ENCODE results near the gene ANKDD1B. TPM values are rescaled to one million over a fixed set of nuclear protein-coding genes. Genes with fewer than 3 reads are reported as not detected.

The ANKDD1B gene
- total and polyA plus RNA-seq, 3 donors from 2014 or later: 1.2 to 8.1 (median 1.3) TPM

GRCh38 chr5:75614176-75614575, 2.9 kb downstream of the ANKDD1B start:
- intact Hi-C loops (cut with DNase I; ENCODE audit: low total_unique reads): no loop called here
- DNase-seq: no peak
- no peaks in the 10 kb centered on the region for H3K9me3 ChIP-seq
- WGBS, 2 donors: 100% methylated on average over 1 of the region's 1 CpG
- H3K27me3 ChIP-seq: no peaks in the 10 kb centered on the region
- no peak overlapping the region for H3K27ac ChIP-seq
- H3K36me3 ChIP-seq (ENCODE audit: low read depth, missing control alignments): no peaks in the 10 kb centered on the region
- no peak overlapping the region for H3K4me3 ChIP-seq
- TF ChIP-seq CTCF (IDR thresholded peaks at IDR 0.05) (no peak), POLR2A (IDR thresholded peaks at IDR 0.05) (no peak)
- H3K4me1 ChIP-seq: peaks cover 19% of the 10 kb centered on the region

DNA sequence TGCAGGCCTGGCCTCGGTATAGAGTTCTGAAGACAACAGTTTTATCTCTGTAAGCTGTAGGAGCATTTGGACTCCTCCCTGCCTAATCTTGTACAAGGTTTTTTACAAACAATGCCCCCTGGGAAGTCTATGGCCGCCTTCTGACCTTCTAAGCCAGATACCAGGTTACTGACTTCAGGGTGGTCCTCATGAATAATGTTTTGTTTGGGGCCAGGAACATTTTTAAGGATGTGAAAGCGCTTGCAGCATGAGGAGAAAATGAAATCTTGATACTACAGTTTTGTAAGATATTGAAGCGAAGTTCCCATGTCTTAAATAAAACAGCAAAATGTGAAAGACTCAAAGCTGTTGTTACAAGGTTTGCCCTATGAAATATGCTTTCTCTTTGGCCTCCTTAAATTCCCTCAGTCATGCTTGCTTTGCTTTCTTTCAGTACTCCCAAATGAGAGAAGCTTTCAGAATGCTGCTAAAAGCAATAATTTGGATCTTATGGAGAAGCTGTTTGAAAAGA, 5.2 kb downstream of the ANKDD1B start:
- TF ChIP-seq POLR2A (IDR thresholded peaks at IDR 0.05) (no peak), CTCF (IDR thresholded peaks at IDR 0.05) (no peak)
- Histone ChIP-seq H3K27ac (peak overlapping the region in 1 of 2 donors; percentile 66), H3K36me3 (ENCODE audit: low read depth, missing control alignments) (no peaks in the 10 kb centered on the region), H3K4me3 (no peak overlapping the region), H3K9me3 (no peaks in the 10 kb centered on the region), H3K27me3 (no peaks in the 10 kb centered on the region), H3K4me1 (peaks cover 15% of the 10 kb centered on the region)
- intact Hi-C loops (cut with DNase I; ENCODE audit: low total_unique reads): no loop called here
- WGBS, 2 donors: 36 to 45% methylated on average over 4 of the region's 4 CpGs
- DNase-seq: peak; percentile 19

DNA sequence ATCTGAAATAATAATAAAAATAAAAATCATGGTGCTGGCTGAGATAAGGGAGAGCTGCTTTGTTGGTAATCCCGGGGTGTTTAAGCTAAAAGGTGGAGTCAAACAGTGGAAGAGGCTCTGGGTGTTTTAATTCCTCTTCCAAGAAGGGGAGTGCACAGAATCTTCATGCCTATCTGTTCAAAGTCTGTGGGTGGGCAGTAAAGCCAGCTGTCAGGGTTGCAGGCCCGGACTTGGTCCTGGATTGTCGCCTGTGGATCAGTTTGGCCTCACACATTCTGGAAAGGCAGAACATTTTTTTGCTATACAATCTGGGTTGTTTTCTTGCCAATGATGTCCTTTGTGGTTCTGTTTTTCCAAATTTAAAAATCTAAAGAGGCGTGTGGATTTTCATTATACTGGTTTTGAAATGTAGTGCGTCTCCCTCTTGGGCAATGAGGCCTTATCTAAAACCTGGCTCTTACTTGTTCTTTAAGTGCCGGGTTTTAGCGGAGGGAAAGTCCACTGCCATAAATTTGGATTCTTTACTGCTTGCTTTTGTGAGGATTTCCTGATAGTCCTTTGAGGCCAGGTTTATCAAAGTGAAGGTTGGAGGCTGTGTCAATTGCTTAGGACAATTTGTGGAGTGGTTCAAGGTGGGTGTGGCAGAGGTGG, 5.8 kb downstream of the ANKDD1B start:
- TF ChIP-seq CTCF (IDR thresholded peaks at IDR 0.05) (no peak), POLR2A (IDR thresholded peaks at IDR 0.05) (no peak)
- Histone ChIP-seq H3K4me3 (no peak overlapping the region), H3K27me3 (no peaks in the 10 kb centered on the region), H3K4me1 (peaks cover 15% of the 10 kb centered on the region), H3K27ac (peak overlapping the region in 1 of 2 donors; percentile 66), H3K36me3 (ENCODE audit: low read depth, missing control alignments) (no peaks in the 10 kb centered on the region), H3K9me3 (no peaks in the 10 kb centered on the region)
- no peak for DNase-seq
- WGBS, 2 donors: 38 to 50% methylated on average over 7 of the region's 7 CpGs
- intact Hi-C loops (cut with DNase I; ENCODE audit: low total_unique reads): no loop called here

DNA sequence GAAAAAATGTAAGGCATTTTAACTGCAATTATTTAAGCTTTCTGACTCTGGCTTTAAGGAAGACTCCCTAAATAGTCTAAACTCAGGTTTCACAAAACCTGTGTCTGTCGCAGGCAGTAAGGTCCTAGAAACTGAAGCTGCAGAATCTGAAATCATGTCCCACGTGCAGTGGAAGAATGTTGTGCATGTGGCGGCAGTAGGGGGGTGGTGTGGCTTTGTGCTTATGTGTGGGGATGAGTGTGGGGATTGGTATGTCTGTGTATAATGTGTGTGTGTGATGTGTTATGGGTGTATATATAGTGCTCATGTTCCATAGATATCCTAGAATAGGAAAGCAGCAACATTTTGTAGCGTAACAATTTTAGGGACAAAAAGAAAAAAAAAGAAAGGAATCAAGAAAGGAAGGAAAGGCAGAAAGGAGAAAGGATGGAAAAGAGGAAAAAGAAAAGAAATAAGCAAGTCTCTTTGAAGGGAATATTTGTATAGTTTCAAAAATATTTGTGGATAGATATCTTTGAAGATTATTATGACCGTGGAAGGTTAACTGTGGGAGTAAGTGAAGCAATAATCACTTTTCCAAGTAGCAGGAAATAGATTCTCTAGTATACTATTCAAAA, 6.6 kb downstream of the ANKDD1B start:
- Histone ChIP-seq H3K4me3 (no peak overlapping the region), H3K27ac (peak overlapping the region in 1 of 2 donors; percentile 66), H3K9me3 (no peaks in the 10 kb centered on the region), H3K27me3 (no peaks in the 10 kb centered on the region), H3K36me3 (ENCODE audit: low read depth, missing control alignments) (no peaks in the 10 kb centered on the region), H3K4me1 (peaks cover 15% of the 10 kb centered on the region)
- WGBS, 2 donors: 63 to 73% methylated on average over 5 of the region's 5 CpGs
- intact Hi-C loops (cut with DNase I; ENCODE audit: low total_unique reads): no loop called here
- TF ChIP-seq POLR2A (IDR thresholded peaks at IDR 0.05): no peak
- no peak for TF ChIP-seq CTCF (IDR thresholded peaks at IDR 0.05)
- no peak for DNase-seq

Measured in testis (tissue), 3 donors.